ENCODE measurements around the gene ZFYVE9. TPM values are rescaled to one million over a fixed set of nuclear protein-coding genes. Genes with fewer than 3 reads are reported as not detected.

ZFYVE9 gene
- total and polyA plus RNA-seq, 10 of the 15 experiments (the other 5 are each of a cell fraction or from before 2014, with no cell fraction given): 0.26 to 6.9 (median 2.3) TPM

- Histone ChIP-seq H3K36me3 (ENCODE audit: control insufficient read depth in 2 of 2, insufficient read depth in 2 of 2, low read length in 1 of 2) (peaks cover 8 to 14% of the 10 kb centered on the region in 2 experiments), H3K4me1 (ENCODE audit: control insufficient read depth, insufficient read depth, low read length) (peaks cover 4% of the 10 kb centered on the region), H3K79me2 (ENCODE audit: control insufficient read depth, insufficient read depth, low read length) (peaks cover 21% of the 10 kb centered on the region), H4K20me1 (ENCODE audit: control insufficient read depth, insufficient read depth) (no peaks in the 10 kb centered on the region), H3K4me3 (0 out of 2 replicates have a peak overlapping the region, but pooled peaks have one; percentile 88), H3K4me2 (ENCODE audit: control insufficient read depth, insufficient read depth) (peak overlapping the region; percentile 94), H2AFZ (ENCODE audit: control insufficient read depth, low read depth, low read length) (no peak overlapping the region), H3K27me3 (replicated peaks in 1 of 2; ENCODE audit: control insufficient read depth in 2 of 2, insufficient read depth in 2 of 2, low read length in 1 of 2) (no peaks in the 10 kb centered on the region), H3K9me3 (replicated peaks; ENCODE audit: control insufficient read depth, insufficient read depth, low read length) (no peaks in the 10 kb centered on the region), H3K27ac (ENCODE audit: control insufficient read depth, insufficient read depth) (no peak overlapping the region), H3K9ac (ENCODE audit: control insufficient read depth, insufficient read depth, low read length) (no peak overlapping the region)
- intact Hi-C loops (cut with micrococcal nuclease; ENCODE audit: unreplicated experiment): loop anchor here (10.0 kb wide), 2 partner anchors 220 to 320 kb away; partner anchors contain the start of gene ZFYVE9
- FAIRE-seq (peak; percentile 56), ATAC-seq (no peak), DNase-seq (ENCODE audit: low read depth, low spot score) (no peak)
- BruUV-seq (replicated peaks): TSS peak; percentile 58
- ChIA-PET SMC1A (ENCODE audit: uncharacterized antibody, unreplicated experiment) (interaction anchor here (1.3 kb wide), 1 partner anchor 40 kb away, joined by 7 read pairs; the partner anchor contains the start of genes ORC1 and PRPF38A), POLR2A (interaction anchor here (0.6 to 1.5 kb wide), 3 partner anchors 16 to 308 kb away, joined by 3 read pairs; no protein-coding TSS in a partner anchor), CTCF (interaction anchor here (0.6 to 1.2 kb wide), 4 partner anchors 42 to 333 kb away, joined by 3 to 5 read pairs (median 4); no protein-coding TSS in a partner anchor), RAD21 (ENCODE audit: unreplicated experiment) (no interaction called here)
- TF ChIP-seq TBL1XR1 (IDR thresholded peaks at IDR 0.05; ENCODE audit: low read depth, low read length) (no peak), CTCF (IDR thresholded peaks at IDR 0.05 in 2 of 3, conservative IDR thresholded peaks at IDR 0.05 in 1 of 3; ENCODE audit: control insufficient read depth in 2 of 3, extremely low read depth in 1 of 3, insufficient read depth in 1 of 3, low read depth in 3 of 3, low read length in 3 of 3) (peak in 2 of 3 experiments; percentile 12 to 25; a peak in 1 of 6 replicates), SMAD5 (IDR thresholded peaks at IDR 0.05; ENCODE audit: low read depth) (no peak)
- in situ Hi-C loops (cut with MboI): no loop called here
- WGBS (ENCODE audit: insufficient coverage, insufficient replicate concordance, low lambda C conversion rate, missing lambda C conversion rate): 79% methylated on average over 5 of the region's 5 CpGs
Observed at GRCh38 chr1:52364235-52364839, 222.4 kb downstream of the ZFYVE9 start.

All from GM12878 (cell line).